Thyroid gland (tissue), 4 donors: ENCODE results near the gene FAM98A.

ENCODE experiments used
- CTCF ChIP-seq, 6 experiments: fragments of 200-600 bp in 3 of 6; fragments of 450-650 bp in 3 of 6; sonication (generic) in 3 of 6; IDR thresholded peaks; one replicate each; pipeline ENCODE4 v1.5.1; 2016 to 2019; ENCODE audit warnings: antibody characterized with exemption in 6 of 6, mild to moderate bottlenecking in 2 of 6, inconsistent platforms in 1 of 6, moderate library complexity in 1 of 6
- POLR2A ChIP-seq, 2 donors: fragments of 450-650 bp; IDR thresholded peaks; one replicate each; pipeline ENCODE4 v1.6.1; 2017; ENCODE audit warnings: antibody characterized with exemption in 2 of 2, mild to moderate bottlenecking in 2 of 2, moderate library complexity in 1 of 2

GRCh38 chr2:33602201-33602830 is 3.2 kb upstream of the FAM98A start:
- TF ChIP-seq CTCF (IDR thresholded peaks at IDR 0.05) (no peak), POLR2A (IDR thresholded peaks at IDR 0.05) (no peak)
